Cortex of kidney (tissue), 1 donor: ENCODE results near the gene ROR2.
"Not testable (repeated sequence)": the region's sequence is repeated elsewhere in the genome, so short reads cannot be mapped to it uniquely, and the experiment has no call there.

ENCODE experiments used
- DNase-seq: peaks from one replicate; lab custom pipeline; 2025; lab: John Stamatoyannopoulos, UW

ROR2 gene

DNA sequence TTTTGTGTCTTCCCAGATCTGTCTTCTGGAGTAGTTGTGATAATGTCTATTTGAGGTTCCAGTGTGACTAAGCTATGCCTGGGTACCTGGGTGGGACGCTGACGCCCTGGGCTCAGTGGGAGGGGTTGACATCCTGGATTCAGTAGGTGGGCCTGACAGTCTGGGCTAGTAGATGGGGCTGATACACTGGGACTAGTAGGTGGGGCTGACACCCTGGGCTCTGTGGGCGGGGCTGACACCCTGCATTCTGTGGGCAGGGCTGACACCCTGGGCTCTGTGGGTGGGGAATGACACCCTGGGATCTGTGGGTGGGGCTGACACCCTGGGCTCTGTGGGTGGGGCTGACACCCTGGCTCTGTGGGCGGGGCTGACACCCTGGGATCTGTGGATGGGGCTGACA, 153.5 kb downstream of the ROR2 start:
- DNase-seq, result not testable (repeated sequence)

DNA sequence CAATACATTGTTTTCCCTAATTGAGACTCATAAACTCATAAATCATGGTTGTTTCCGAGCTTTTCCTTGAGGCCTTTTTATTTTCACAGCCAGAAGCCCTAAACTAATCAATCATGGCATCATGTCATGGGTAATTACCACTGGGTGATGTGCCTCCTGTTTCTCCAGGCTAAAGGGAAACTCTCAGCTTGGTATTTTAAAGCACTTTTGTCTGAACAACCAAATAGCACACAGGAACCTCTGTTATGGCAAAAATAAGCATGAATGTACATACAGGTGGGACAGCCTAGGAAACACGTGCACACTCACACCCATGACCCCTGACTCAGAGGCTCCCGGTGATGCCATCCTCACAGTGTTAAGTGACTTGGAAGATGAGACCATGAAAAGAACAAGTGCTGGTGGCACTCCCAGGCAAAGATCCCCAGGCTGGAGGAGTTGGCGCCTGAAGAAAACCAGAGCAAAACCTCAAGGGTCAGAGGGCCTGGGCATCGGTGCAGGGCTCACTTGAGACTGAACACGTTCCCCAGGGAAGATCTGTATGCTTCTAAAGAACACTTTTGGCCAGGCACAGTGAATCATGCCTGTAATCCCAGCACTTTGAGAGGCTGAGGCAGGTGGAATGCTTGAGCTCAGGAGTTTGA, 154.3 kb downstream of the ROR2 start:
- DNase-seq, result no peak

DNA sequence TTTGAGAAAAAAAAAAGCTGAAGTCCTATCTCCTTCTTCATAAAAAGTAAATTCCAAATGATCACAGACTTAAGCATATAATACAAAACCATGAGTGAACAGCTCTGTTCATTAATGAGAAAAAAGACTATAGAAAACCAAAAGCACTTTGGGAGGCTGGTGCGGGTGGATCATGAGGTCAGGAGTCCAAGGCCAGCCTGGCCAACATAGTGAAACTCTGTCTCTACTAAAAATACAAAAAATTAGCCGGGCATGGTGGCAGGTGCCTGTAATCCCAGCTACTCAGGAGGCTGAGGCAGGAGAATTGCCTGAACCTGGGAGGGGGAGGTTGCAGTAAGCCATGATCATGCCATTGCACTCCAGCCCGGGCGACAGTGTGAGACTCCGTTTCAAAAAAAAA, 156.7 kb downstream of the ROR2 start:
- not testable (repeated sequence) for DNase-seq

DNA sequence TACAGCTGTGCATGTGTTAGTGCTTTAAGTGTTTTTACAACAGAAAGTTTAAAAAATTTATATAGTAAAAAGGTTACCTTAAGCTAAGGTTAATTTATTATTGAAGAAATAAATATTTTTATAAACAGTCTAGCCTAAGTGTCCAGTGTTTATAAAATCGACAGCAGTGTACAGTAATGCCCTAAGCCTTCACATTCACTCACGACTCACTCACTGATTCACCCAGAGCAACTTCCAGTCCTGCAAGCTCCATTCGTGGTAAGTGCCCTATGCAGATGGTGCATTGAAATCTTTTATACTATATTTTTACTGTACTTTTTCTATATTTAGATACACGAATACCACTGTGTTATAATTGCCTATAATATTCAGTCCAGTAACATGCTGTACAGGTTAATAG, 159.1 kb downstream of the ROR2 start:
- no peak for DNase-seq

DNA sequence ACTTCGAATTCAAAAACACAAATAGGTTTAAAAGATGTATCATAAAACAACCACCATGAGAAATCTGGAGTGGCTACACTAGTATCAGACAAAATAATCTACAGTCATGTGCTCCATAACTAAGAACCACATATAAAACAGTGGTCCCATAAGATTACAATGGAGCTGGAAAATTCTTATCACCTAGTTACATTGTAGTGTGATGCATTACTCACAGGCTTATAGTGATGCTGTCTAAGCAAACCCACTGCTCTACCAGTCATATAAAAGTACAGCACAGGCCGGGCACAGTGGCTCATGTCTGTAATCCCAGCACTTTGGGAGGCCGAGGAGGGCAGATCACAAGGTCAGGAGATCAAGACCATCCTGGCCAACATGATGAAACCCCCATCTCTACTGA, 160.1 kb downstream of the ROR2 start:
- no peak for DNase-seq

DNA sequence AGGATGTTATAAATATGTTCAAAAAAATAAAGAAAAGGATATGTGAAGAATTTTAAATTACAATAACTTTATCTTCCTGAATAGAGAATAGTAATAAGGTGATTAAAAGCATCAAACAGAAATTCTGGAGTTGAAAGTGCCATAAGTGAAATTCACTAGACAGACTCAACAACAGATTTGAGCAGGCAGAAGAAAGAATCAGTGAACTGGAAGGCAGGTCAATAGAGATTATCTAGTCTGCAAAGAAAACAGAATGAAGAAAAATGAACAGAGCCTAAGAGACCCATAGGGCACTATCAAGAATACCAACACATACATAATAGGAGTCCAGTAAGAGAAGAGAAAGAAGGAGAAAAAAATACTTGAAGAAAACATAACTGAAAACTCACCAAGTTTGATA, 162.1 kb downstream of the ROR2 start:
- DNase-seq, result no peak

DNA sequence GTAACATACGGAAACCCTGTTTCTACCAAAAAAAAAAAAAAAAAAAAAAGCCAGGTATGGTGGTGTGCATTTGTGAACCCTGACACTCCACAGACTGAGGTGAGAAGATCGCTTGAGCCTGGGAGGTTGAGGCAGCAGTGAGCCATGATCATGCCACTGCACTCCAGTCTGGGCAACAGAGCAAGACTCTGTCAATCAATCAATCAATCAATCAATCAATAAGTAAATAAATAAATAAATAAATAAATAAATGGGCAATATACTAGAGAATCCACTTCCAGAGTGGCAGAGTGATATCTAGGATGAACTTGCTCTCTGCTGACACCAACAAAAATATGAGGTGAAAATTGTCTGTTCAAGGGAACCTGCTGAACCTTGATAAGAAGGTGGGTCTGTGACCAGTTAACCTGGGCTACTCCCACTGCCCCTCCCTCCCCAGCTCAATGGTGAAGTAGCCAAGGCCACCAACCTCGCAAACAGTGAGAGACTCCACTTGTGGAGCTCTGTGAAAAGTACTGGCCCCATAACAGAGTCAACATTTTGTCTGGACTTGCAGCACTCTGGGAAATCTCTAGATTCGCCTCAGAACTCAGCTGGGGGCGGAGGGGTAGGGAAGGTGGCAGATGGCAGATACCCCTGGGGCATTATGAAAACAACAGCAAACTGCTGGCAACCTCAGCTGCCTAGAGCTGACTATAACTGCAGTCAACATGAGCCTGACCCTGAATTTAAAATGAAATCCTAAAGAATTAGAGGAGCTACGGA, 163.7 kb downstream of the ROR2 start:
- DNase-seq, result no peak

DNA sequence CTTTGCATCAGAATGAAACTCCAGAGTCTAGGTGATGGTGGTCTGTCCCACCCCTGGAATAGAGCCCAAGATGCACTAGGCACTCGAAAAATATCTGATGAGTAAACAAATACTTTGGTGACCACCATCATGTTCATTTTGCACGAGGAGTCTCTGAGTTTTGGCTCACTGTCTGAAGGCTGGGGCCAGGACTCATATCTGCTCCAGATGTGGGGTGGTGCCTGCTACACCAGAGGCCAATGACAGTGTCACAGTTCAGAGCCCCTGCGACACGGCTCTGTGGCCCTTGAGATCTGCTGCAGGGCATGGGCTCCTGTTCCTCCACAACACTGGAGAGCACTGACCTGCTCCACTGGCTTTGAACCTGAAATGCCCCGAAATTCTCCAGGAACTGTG, 164.6 kb downstream of the ROR2 start:
- DNase-seq, result no peak

DNA sequence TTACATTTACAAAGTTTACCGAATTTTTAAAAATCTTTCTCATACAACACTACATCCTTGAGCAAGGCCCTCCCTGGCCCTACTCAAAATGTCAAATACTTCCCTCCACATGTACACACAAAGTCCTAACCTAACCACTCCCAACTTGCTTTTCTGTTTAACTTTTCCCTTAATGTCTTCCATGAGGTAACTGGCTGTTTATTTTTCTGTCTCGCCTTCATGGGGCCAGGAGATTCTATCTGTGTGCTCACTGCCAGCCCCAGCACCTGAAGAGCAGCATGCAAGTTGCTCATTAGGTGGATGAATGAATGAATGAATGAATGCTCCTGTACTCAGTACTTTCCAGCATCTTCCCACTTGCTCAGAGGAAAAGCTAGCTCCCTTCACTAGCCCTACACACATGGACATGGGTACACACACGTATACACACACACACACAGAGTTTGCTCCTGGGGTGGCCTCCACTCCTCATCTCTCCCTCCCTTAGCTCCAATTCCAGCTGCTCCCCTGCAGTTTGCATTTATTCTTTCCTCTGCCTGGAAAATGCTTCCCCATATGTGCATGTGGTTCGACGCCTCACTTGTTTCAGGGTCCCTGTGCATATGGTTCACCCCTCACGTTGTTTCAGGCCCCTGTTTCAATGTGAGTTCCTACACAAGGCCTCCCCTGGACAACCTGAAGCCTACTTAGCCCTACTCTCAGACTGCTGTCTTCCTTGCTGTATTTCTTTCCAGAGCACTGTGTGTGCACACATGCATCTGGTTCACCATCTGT, 165.2 kb downstream of the ROR2 start:
- DNase-seq, result no peak

DNA sequence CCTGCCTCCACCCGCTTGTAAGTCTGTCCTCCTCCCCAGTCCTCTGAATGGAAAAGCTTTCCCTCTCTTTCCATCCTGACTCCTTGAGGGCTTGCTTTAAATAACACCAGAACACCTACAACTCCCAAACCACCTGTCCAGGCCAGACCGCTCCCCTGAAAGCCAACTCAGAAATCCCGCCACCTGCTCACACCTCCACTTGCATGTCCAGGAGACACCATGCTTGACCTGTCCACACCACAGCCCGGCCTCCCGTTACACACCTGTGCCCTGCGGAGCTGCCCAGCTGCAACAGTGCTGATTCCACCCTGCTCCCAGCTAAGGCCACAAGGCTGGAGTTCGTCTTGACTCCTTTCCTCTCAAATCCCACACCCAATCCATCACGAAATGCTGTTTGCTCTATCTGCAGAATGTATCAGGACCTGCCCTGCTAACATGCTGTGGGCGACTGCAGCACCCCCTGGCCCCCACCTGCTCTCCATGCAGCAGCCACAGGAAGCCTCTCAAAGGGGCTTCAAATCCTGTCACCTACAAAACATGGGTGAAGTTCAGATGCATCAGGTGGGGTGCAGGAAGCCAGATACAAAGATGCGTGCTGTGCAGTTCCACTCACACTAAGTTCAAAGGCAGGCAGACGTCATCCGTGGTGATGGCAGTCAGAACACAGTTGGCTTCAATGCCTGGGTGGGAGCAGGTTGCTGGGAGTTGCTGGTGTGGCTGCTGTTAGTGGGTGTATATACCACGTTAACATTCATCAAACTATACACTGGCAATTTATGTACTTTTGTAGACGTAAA, 166.0 kb downstream of the ROR2 start:
- DNase-seq, result no peak

DNA sequence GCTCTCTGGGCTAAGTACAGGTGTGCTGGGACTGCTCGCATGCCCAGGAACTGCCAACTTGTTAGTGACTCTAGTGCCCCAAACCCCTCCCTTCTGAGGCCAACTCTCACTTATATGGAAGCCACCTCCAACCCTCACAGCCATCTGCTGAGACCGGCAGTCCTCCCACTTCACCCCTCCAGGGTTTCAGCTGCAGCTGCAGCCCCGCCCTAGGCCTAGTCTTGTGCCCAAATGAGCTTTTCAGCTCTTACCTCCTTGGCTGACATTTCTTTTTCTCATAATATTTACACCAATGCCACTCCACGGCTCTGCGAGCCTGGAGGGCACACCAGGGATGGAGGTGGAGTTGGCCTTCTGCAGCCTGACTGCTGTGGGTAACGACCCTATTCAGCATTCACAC, 166.6 kb downstream of the ROR2 start:
- no peak for DNase-seq

DNA sequence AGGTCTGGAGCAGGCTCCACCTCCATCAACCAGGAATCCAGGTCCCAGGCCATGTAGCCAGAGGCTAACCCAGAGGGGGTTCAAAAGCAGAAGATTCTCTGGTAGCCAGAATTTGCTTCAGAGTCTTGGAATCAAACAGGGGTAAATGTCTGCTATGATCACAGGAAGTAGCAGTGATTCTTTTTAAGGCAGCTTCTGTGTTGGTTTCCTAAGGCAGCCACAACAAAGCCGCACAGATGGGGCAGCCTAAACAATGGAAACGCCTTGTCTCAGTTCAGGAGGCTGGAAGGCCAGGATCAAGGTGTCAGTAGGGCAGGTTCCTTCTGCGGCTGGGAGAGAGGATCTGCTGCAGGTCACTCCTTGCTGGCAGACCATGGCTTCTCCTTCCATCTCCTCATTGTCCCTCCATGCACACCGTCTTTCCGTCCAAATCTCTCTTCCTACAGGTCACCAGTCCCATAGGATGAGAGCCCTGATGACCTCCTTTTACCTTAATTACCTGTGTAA, 167.3 kb downstream of the ROR2 start:
- DNase-seq, result no peak

DNA sequence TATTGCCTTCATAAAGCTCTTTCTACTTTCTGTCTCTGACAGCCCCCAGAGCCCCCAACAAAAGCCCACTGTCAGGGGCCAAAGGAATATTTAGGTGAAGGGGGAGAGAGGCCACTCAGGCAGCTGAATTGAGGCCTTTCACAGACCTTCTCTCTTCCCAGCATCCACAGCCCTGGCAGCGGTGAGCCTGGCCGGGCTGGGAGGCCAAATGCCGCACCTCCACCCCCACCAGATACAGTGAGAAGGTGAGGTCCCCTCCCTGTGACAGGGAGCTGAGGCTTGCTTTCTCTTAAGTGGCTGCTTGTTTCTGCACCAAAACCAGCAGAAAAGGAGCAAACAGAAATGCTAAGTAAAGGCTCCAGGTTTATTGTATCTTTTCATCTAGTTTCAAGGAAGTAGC, 168.1 kb downstream of the ROR2 start:
- DNase-seq, result no peak

DNA sequence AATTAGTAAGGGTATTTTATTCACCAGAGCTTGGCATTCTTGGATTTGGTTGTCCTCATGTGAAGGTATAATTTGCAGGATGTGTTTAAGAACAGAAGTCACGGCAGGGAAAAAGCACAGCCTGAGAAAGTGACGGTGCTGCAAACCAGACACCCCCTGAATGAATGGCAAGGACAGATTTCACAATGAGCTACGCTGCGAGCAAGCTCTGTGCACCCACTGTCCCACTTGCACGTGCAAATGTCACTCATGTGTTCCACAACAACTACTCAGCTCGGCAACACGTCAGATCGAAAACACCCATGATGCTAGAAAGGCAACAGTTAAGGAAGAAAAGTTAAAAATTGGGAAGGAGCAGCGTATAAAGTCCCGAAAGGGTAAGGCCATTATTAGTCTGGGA, 168.9 kb downstream of the ROR2 start:
- DNase-seq, result no peak

DNA sequence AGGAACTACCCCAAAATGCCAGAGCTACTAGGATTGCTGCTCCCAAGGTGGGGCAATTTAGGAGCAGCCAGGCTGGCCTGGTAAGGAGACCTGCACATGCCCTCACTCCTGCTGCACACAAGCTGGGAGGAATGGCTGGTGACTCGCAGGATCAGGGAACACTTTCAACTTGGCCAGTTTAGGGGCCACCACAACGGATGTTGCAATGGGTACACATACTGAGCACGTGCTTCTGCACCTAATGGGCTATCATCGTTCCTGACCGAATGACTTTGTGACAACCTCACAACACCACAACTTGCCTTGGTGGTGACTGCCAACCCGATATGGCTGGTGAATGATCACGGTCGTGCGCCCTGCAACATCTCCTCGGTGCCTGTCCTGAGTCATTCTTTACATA, 172.0 kb downstream of the ROR2 start:
- DNase-seq, result no peak

DNA sequence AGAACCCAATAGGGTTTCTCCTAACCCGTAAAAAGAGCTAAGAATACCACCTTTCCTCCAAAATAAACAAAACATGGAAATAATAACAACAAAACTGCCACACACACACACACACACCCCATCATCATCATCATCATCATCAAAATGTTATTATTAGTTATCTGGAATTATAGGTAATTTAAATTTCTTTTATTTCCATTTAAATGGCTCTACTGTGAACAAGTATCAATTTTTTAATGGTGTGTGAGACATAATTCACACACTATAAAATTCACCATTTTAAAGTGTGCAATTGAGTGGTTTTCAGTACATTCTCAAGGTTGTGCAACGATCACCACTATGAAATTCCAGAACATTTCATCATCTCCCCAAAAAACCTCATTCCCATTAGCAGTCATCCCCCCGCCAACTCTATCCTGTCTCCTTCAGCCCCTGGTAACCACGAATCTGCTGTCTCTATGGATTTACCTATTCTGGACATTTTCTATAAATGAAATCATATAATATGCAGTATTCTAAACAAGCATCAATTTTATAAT, 172.7 kb downstream of the ROR2 start:
- no peak for DNase-seq

DNA sequence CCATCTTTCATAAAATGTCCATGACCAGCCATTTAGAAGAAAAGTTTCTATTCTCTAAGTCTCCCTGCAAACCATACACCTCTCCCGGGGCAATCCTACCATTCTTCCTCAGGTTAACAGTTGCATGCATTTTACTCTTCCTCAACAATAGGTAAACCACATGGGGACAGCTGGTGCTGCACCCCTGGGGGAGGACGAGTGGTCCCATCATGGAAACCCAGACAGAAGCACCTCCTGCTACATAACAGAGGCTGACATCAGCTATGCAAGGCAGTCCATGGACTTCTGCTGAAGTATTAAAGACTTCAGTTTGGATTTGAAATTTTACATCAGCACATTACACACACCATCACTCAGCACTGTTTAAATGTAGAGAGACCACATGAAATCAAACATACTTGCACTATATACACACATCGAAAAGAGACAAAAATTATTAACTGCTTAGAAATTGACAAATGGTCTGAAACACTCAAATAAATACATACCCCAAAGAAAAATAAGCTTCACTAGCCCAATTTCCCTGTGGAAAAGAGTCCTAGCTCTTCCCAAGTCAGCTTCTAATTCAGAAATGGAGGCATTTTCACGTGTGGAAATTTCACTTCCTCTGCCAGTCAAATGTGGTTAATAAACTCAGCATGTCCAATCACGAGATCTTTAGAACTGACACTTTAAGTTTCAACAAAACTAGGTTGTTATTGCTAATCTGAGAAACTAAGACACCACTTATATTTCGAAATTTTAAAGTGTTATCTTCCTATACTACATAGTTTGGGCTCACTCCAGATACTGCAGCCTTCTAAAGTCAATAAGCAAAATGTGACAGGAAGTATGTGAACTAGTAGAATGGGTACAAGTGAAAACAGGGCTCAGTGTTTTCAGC, 173.4 kb downstream of the ROR2 start:
- no peak for DNase-seq

DNA sequence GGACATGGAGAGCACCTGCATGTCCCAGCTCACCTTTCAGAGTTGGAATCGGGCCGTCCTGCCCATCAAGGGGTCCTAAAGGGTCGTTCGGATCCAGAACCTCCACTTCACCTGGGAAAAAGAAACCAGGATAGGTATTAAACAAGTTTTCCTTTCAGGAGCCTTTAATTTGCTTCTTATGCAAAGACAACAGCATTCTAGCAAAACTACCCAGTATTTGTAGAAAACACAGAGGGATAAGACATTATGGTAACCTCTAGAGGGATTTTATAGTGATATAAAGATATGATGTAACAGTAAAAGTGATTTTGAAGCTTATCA, 174.4 kb downstream of the ROR2 start:
- no peak for DNase-seq

DNA sequence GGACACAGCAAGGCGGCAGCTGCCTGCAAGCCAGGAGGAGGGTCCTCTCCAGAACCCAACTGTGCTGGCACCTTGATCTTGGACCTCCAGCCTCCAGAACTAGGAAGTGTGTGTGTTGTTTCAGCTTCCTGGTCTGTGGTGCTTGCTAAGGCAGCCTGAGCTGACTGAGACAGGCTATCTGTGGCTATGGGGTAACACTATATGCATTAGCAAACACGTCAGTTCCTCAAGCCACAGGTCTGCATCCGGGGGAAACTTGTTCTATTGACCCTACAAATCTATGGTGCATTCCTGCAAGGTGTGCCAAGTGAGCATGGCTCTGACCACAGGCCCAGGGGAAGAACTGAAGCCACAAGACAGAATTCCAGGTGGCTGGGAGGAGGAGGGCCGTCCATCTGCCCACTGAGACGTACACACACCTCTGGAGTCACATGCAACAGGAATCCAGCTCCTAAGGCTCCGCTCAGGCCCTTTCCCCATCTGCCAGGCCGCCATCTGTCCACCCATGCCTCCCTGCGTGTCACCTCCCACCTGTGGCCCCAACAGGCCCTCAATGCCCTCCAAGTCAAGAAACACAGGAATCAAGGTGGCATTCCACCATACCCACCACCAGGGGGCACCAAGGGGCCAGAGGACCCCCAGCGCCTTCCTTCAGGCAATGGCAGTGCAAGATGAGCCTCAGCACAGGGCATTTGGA, 174.9 kb downstream of the ROR2 start:
- DNase-seq, result no peak

DNA sequence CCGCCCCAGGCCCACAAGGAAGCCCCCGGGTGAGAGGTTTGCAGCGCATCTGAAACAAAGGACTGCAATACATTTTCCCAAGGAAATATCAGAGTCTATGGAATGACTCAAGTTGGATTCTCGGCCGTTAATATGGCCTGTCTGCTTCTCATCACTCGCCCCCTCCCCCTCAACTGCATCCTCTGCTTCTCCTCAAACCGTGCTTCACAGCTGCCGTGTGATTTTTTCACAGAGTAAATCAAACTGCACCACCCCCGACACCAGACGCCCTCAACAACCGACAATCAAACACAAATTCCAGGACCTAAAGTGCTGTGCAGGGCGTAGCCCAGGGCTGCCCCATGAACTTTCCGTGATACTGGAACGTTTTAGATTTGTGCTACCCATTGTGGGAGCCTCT, 176.9 kb downstream of the ROR2 start:
- no peak for DNase-seq
